Anterior cingulate cortex (tissue), 58 donors: ENCODE measurements around the gene COL23A1.

Source experiments
- DNase-seq, 58 donors: peaks; one replicate each; lab custom pipeline; 2025; lab: John Stamatoyannopoulos, UW

Gene COL23A1

GRCh38 chr5:178356431-178356872 lies 233.7 kb downstream of the COL23A1 start:
- peak in 39 of 58 donors; percentile 2 to 69 (median 33) for DNase-seq

GRCh38 chr5:178355671-178356070 lies 234.5 kb downstream of the COL23A1 start:
- no peak for DNase-seq

GRCh38 chr5:178353461-178353860 lies 236.7 kb downstream of the COL23A1 start:
- no peak for DNase-seq

GRCh38 chr5:178352035-178352349 lies 238.2 kb downstream of the COL23A1 start:
- no peak for DNase-seq

- no peak for DNase-seq
These were observed 238.8 kb downstream of the COL23A1 start for GRCh38 chr5:178351221-178352034.

GRCh38 chr5:178350361-178351220 lies 239.6 kb downstream of the COL23A1 start:
- no peak for DNase-seq

GRCh38 chr5:178349625-178350353 lies 240.4 kb downstream of the COL23A1 start:
- DNase-seq, result no peak

- no peak for DNase-seq
These were observed 241.1 kb downstream of the COL23A1 start for GRCh38 chr5:178349075-178349511.

- DNase-seq, result no peak
These were observed 241.7 kb downstream of the COL23A1 start for GRCh38 chr5:178348356-178349074.

- no peak for DNase-seq
These were observed 242.2 kb downstream of the COL23A1 start for GRCh38 chr5:178347956-178348355.

GRCh38 chr5:178346607-178347334 lies 243.4 kb downstream of the COL23A1 start:
- peak in 30 of 58 donors; percentile 3 to 85 (median 50) for DNase-seq

GRCh38 chr5:178343306-178343705 lies 246.9 kb downstream of the COL23A1 start:
- no peak for DNase-seq

GRCh38 chr5:178341851-178342140 lies 248.4 kb downstream of the COL23A1 start:
- no peak for DNase-seq

- no peak for DNase-seq
These were observed 248.9 kb downstream of the COL23A1 start for GRCh38 chr5:178341091-178341850.

- no peak for DNase-seq
These were observed 249.6 kb downstream of the COL23A1 start for GRCh38 chr5:178340637-178341036.

- no peak for DNase-seq
These were observed 250.0 kb downstream of the COL23A1 start for GRCh38 chr5:178340187-178340586.

GRCh38 chr5:178339272-178339671 lies 250.9 kb downstream of the COL23A1 start:
- no peak for DNase-seq

GRCh38 chr5:178338750-178339144 lies 251.4 kb downstream of the COL23A1 start:
- no peak for DNase-seq
